GM18868 (cell line): ENCODE measurements around the gene ALKBH3.

Source experiments
- ATAC-seq: cut with Tn5 transposase; IDR thresholded peaks from one replicate; pipeline ENCODE4 v1.9.1; 2021; ENCODE audit warnings: mild to moderate bottlenecking, moderate library complexity; ENCODE audit not compliant: unreplicated experiment

ALKBH3 gene

GRCh38 chr11:43955381-43956118, 74.9 kb downstream of the ALKBH3 start:
- ATAC-seq: no peak

- ATAC-seq: no peak
These were observed 76.9 kb downstream of the ALKBH3 start for GRCh38 chr11:43957571-43957970.

- ATAC-seq: no peak
These were observed 78.8 kb downstream of the ALKBH3 start for GRCh38 chr11:43959321-43959995.

DNA sequence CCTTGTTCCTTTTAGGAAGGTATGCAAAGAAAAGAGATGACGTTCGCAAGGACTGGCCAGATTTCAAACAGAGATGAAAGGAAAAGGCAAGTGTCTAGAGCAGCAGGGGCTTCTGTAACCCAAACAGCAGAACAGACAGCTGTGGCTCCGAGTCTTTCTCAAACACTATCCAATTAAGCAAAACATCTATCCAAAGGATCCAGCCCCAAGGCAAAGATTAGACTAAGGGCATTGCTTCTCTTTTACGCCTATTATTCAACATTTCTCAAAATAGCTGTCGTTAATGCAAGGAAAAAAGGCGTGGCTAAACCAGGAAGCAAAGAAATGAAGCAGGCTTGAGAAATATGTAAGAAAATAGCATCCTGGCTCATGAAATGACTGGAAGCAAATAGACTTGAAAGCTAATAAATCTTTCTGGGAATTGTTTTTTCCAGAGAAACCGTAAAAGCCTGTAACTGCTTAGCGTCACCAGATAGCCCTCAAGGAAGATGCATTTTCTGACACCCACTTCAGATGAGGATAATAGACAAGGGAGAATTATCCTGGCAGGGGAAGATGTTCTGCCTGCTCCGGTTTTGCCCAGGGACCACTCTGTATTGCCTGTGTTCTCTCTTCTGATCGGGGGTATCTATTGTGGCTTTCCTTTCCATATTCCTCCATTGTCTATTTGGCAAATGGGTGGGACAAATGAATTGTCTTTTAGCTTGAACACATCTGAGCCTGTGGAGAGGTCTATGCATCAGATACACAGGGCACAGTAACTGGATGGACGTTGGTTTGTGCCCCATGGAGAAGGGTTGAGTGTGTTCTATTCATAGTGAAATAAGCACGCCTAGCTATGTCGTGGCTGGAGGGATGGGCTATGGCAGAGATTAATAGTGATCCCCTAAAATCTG, 82.0 kb downstream of the ALKBH3 start:
- no peak for ATAC-seq

- no peak for ATAC-seq
These were observed 82.6 kb downstream of the ALKBH3 start for GRCh38 chr11:43963279-43963620.

- no peak for ATAC-seq
These were observed 87.0 kb downstream of the ALKBH3 start for GRCh38 chr11:43967661-43968060.

DNA sequence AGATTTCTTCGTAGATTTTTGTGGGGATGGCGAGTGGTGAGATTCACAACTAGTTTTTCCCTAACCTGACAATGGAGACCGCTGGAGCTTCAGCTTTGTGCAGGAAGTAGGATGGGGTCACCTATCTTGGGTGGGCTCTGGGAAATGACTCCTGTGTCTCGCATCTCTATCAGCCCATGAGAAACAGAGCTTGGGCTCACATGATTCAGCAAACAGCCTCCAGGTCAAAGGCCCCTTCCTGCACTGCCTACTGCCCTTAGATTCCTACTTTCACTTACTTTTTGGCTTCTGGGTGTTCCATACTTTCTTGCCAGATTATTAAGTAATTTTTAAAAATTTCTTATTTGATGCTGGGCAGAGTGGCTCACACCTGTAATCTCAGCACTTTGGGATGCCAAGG, 88.1 kb downstream of the ALKBH3 start:
- no peak for ATAC-seq

DNA sequence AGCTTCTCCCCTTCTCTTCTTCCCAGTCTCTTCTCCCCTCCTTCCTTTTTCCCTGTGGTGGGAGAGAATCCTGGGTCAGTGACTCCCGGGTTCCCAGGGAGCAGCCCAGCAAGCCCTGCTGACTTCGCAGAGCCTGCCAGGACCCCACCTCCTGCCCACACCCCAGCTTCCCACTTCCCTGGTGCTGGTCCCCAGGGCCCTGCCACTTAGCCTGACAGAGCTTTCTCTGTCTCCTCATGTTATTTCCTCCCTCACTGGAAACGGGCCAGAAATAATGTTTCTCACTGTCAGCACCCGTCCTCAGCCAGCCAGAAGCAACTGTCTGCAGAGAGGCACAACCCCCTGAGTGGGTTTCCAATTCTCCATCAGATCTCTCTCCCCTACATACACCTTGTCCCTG, 88.9 kb downstream of the ALKBH3 start:
- no peak for ATAC-seq
